SK-N-SH treated with all-trans-retinoic acid at 6 μM for 48 hours (cell line): ENCODE results near the gene ULBP1.
"Not testable (repeated sequence)": the region's sequence is repeated elsewhere in the genome, so short reads cannot be mapped to it uniquely, and the experiment has no call there.

Experiments
- ATAC-seq: fragments of 200-7000 bp; cut with Tn5 transposase; 3 replicates; pipeline ENCODE4 v1.9.1; 2020; ENCODE audit warnings: mild to moderate bottlenecking, moderate library complexity
- ARNTL ChIP-seq: fragments of 450-650 bp; formaldehyde crosslinking; IDR thresholded peaks from 2 replicates; pipeline ENCODE4 v1.5.0; 2020; ENCODE audit warnings: low read depth, mild to moderate bottlenecking, moderate library complexity, borderline replicate concordance
- BACH2 ChIP-seq: fragments of 250-450 bp; sonication (Bioruptor Pico); IDR thresholded peaks from 2 replicates; pipeline ENCODE4 v1.9.0; 2021; ENCODE audit warnings: mild to moderate bottlenecking, borderline replicate concordance
- CSDC2 ChIP-seq: fragments of 250-450 bp; sonication (Bioruptor Pico); IDR thresholded peaks from 2 replicates; pipeline ENCODE4 v1.5.0; 2020; ENCODE audit warnings: mild to moderate bottlenecking, moderate library complexity
- ESRRG ChIP-seq: fragments of 250-450 bp; sonication (Bioruptor Pico); IDR thresholded peaks from 2 replicates; pipeline ENCODE4 v1.6.1; 2021; ENCODE audit warnings: mild to moderate bottlenecking
- ISL1 ChIP-seq: fragments of 250-450 bp; sonication (Bioruptor Pico); IDR thresholded peaks from 2 replicates; pipeline ENCODE4 v2.1.2; 2022; ENCODE audit warnings: mild to moderate bottlenecking, moderate library complexity
- OSR1 ChIP-seq: fragments of 250-450 bp; sonication (Bioruptor Pico); IDR thresholded peaks from 2 replicates; pipeline ENCODE4 v1.8.0; 2022; ENCODE audit warnings: moderate library complexity, mild to moderate bottlenecking, inconsistent platforms
- PPARA ChIP-seq: fragments of 250-450 bp; sonication (Bioruptor Pico); IDR thresholded peaks from 2 replicates; pipeline ENCODE4 v1.5.0; 2020; ENCODE audit warnings: mild to moderate bottlenecking, borderline replicate concordance
- RARB ChIP-seq: fragments of 250-450 bp; sonication (Bioruptor Pico); IDR thresholded peaks from 2 replicates; pipeline ENCODE4 v1.8.0; 2021; ENCODE audit warnings: mild to moderate bottlenecking, moderate library complexity
- SNAI2 ChIP-seq: fragments of 250-450 bp; sonication (Bioruptor Pico); IDR thresholded peaks from 2 replicates; pipeline ENCODE4 v1.5.0; 2020; ENCODE audit warnings: mild to moderate bottlenecking, moderate library complexity
- TCF4 ChIP-seq: fragments of 250-450 bp; sonication (Bioruptor Pico); IDR thresholded peaks from 2 replicates; pipeline ENCODE4 v1.8.0; 2021; ENCODE audit warnings: mild to moderate bottlenecking, moderate library complexity, borderline replicate concordance
- TOX ChIP-seq: fragments of 250-450 bp; sonication (Bioruptor Pico); IDR thresholded peaks from 2 replicates; pipeline ENCODE4 v1.8.0; 2021; ENCODE audit warnings: mild to moderate bottlenecking, moderate library complexity, borderline replicate concordance
- ZC3H10 ChIP-seq: fragments of 250-450 bp; sonication (Bioruptor Pico); IDR thresholded peaks from 2 replicates; pipeline ENCODE4 v1.5.1; 2021; ENCODE audit warnings: mild to moderate bottlenecking, moderate library complexity
- ZFP3 ChIP-seq: fragments of 250-450 bp; sonication (Bioruptor Pico); IDR thresholded peaks from 2 replicates; pipeline ENCODE4 v1.5.0; 2020; ENCODE audit warnings: mild to moderate bottlenecking, moderate library complexity
- ZFP30 ChIP-seq: fragments of 450-650 bp; formaldehyde crosslinking; IDR thresholded peaks from 2 replicates; pipeline ENCODE4 v1.5.0; 2022; ENCODE audit warnings: mild to moderate bottlenecking, moderate library complexity
- ZNF565 ChIP-seq: fragments of 450-650 bp; formaldehyde crosslinking; conservative IDR thresholded peaks from 2 replicates; pipeline ENCODE4 v1.5.0; 2020; ENCODE audit warnings: low read depth, mild to moderate bottlenecking, moderate library complexity
- ZNF8 ChIP-seq: fragments of 450-650 bp; formaldehyde crosslinking; IDR thresholded peaks from 2 replicates; pipeline ENCODE4 v1.5.0; 2020; ENCODE audit warnings: mild to moderate bottlenecking, moderate library complexity
- TF ChIP-seq, protein P1 (sequence below): fragments of 250-450 bp; sonication (Bioruptor Pico); IDR thresholded peaks from 2 replicates; pipeline ENCODE4 v1.5.0; 2020; ENCODE audit warnings: mild to moderate bottlenecking, moderate library complexity
- TF ChIP-seq, protein P2 (sequence below): fragments of 250-450 bp; sonication (Bioruptor Pico); IDR thresholded peaks from 2 replicates; pipeline ENCODE4 v1.8.0; 2020; ENCODE audit warnings: mild to moderate bottlenecking, moderate library complexity, borderline replicate concordance
- TF ChIP-seq, protein P3 (sequence below): fragments of 250-450 bp; sonication (Bioruptor Pico); IDR thresholded peaks from 2 replicates; pipeline ENCODE4 v1.8.0; 2021; ENCODE audit warnings: low read depth, mild to moderate bottlenecking, moderate library complexity, borderline replicate concordance
- TF ChIP-seq, protein P4 (sequence below): fragments of 250-450 bp; sonication (Bioruptor Pico); IDR thresholded peaks from 2 replicates; pipeline ENCODE4 v1.5.1; 2021; ENCODE audit warnings: mild to moderate bottlenecking, moderate library complexity
- TF ChIP-seq, protein P5 (sequence below): fragments of 250-450 bp; sonication (Bioruptor Pico); IDR thresholded peaks from 2 replicates; pipeline ENCODE4 v1.5.1; 2020; ENCODE audit warnings: low read depth, mild to moderate bottlenecking, moderate library complexity

ULBP1 gene

DNA sequence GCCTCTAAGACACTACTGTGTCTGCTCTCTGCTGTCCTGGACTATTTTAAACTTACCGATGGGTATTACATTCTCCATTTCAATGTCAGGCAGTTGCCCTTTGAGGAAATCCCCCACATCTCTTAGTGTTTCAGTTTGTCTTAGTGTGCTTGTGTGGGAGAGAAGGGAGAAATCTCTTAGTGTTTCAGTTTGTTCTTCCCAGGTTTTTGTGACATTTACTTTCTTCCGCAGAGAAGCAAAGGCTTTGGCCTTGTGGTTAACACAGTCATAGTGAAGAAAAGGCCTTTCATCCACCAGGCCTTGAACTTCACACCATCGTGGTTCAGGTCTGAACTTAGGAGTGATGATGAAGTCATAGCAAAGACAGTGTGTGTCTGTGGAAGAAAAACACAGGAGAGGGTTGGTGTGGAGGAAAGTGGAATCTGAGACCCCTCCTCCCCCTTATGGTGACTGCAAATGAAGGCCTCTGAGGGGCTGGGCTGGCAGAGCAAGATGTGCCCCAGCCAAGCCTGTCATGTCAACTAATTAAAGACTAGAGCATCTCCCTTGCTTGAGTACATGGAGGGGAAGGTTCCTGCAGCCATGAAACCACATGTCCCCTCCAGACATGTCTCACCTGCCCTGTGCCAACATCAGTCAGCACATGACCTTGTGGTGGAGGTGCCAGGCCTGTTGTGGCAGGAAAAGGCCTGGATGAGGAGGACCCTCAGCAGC lies 37.7 kb downstream of the ULBP1 start:
- ATAC-seq: no peak
- TF ChIP-seq SNAI2 (CRISPR knock-in tag) (no peak), ISL1 (CRISPR knock-in tag) (no peak), ESRRG (CRISPR knock-in tag) (no peak), TCF4 (CRISPR knock-in tag) (no peak), ZFP30 (CRISPR knock-in tag) (no peak), ARNTL (CRISPR knock-in tag) (no peak), TOX (CRISPR knock-in tag) (no peak), ZC3H10 (CRISPR knock-in tag) (no peak), PPARA (CRISPR knock-in tag) (no peak), BACH2 (CRISPR knock-in tag) (no peak), ZNF8 (CRISPR knock-in tag) (no peak), OSR1 (CRISPR knock-in tag) (no peak), ZNF565 (no peak)
- TF ChIP-seq, protein P1, sequence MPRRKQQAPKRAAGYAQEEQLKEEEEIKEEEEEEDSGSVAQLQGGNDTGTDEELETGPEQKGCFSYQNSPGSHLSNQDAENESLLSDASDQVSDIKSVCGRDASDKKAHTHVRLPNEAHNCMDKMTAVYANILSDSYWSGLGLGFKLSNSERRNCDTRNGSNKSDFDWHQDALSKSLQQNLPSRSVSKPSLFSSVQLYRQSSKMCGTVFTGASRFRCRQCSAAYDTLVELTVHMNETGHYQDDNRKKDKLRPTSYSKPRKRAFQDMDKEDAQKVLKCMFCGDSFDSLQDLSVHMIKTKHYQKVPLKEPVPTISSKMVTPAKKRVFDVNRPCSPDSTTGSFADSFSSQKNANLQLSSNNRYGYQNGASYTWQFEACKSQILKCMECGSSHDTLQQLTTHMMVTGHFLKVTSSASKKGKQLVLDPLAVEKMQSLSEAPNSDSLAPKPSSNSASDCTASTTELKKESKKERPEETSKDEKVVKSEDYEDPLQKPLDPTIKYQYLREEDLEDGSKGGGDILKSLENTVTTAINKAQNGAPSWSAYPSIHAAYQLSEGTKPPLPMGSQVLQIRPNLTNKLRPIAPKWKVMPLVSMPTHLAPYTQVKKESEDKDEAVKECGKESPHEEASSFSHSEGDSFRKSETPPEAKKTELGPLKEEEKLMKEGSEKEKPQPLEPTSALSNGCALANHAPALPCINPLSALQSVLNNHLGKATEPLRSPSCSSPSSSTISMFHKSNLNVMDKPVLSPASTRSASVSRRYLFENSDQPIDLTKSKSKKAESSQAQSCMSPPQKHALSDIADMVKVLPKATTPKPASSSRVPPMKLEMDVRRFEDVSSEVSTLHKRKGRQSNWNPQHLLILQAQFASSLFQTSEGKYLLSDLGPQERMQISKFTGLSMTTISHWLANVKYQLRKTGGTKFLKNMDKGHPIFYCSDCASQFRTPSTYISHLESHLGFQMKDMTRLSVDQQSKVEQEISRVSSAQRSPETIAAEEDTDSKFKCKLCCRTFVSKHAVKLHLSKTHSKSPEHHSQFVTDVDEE (CRISPR knock-in tag): no peak
- TF ChIP-seq, protein P2, sequence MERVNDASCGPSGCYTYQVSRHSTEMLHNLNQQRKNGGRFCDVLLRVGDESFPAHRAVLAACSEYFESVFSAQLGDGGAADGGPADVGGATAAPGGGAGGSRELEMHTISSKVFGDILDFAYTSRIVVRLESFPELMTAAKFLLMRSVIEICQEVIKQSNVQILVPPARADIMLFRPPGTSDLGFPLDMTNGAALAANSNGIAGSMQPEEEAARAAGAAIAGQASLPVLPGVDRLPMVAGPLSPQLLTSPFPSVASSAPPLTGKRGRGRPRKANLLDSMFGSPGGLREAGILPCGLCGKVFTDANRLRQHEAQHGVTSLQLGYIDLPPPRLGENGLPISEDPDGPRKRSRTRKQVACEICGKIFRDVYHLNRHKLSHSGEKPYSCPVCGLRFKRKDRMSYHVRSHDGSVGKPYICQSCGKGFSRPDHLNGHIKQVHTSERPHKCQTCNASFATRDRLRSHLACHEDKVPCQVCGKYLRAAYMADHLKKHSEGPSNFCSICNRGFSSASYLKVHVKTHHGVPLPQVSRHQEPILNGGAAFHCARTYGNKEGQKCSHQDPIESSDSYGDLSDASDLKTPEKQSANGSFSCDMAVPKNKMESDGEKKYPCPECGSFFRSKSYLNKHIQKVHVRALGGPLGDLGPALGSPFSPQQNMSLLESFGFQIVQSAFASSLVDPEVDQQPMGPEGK (CRISPR knock-in tag): no peak
- TF ChIP-seq, protein P3, sequence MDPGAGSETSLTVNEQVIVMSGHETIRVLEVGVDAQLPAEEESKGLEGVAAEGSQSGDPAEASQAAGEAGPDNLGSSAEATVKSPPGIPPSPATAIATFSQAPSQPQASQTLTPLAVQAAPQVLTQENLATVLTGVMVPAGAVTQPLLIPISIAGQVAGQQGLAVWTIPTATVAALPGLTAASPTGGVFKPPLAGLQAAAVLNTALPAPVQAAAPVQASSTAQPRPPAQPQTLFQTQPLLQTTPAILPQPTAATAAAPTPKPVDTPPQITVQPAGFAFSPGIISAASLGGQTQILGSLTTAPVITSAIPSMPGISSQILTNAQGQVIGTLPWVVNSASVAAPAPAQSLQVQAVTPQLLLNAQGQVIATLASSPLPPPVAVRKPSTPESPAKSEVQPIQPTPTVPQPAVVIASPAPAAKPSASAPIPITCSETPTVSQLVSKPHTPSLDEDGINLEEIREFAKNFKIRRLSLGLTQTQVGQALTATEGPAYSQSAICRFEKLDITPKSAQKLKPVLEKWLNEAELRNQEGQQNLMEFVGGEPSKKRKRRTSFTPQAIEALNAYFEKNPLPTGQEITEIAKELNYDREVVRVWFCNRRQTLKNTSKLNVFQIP: no peak
- TF ChIP-seq, protein P4, sequence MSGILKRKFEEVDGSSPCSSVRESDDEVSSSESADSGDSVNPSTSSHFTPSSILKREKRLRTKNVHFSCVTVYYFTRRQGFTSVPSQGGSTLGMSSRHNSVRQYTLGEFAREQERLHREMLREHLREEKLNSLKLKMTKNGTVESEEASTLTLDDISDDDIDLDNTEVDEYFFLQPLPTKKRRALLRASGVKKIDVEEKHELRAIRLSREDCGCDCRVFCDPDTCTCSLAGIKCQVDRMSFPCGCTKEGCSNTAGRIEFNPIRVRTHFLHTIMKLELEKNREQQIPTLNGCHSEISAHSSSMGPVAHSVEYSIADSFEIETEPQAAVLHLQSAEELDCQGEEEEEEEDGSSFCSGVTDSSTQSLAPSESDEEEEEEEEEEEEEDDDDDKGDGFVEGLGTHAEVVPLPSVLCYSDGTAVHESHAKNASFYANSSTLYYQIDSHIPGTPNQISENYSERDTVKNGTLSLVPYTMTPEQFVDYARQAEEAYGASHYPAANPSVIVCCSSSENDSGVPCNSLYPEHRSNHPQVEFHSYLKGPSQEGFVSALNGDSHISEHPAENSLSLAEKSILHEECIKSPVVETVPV (CRISPR knock-in tag): no peak

DNA sequence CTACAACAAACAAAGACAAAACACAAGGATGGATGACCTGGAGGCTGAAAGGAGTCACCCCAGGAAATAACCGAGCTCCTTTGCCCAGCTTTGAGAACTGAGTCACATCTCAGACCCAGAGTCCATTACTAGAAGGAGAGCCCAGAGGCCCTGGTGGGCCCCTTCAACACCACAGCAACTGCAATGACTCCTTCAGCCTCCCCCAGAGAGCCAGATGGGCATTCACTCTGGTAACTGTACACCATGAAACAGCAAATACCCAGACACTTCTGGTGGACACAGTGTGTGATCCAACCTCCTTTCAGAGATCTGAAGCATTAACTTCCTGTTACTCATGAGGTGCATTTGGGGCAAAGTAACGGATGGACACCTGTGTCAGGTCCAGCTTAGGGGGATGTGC lies 39.0 kb downstream of the ULBP1 start:
- no peak for ATAC-seq

DNA sequence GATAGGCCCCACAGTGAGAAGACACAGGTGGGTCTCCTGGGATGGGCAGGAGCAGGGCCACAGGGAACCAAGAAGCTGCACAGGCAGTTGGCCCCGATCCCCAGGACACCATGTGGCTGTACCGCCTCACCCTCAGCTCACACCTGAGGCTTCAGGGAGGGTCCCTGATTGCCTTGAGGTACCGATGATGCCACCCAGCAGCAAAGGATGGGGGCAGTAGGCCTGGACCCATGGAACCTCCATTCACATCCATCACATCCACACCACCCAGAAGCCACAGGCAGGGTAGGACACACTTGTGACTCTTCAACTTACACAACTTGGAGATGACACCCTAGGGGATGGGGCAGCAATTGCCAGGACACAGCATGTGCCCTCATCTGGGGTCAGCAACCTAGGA lies 39.9 kb downstream of the ULBP1 start:
- not testable (repeated sequence) for ATAC-seq

More for the DNA sequence above, 39.0 kb downstream of the ULBP1 start:
- no peak for TF ChIP-seq CSDC2 (CRISPR knock-in tag)
- no peak for TF ChIP-seq ZFP3 (CRISPR knock-in tag)
- TF ChIP-seq ESRRG (CRISPR knock-in tag): no peak
- no peak for TF ChIP-seq OSR1 (CRISPR knock-in tag)
- no peak for TF ChIP-seq TCF4 (CRISPR knock-in tag)
- TF ChIP-seq ISL1 (CRISPR knock-in tag): no peak
- TF ChIP-seq RARB (CRISPR knock-in tag): no peak
- no peak for TF ChIP-seq SNAI2 (CRISPR knock-in tag)
- TF ChIP-seq, protein P4 (CRISPR knock-in tag): no peak
- TF ChIP-seq, protein P1 (CRISPR knock-in tag): no peak
- no peak for TF ChIP-seq ZNF8 (CRISPR knock-in tag)
- no peak for TF ChIP-seq ZFP30 (CRISPR knock-in tag)
- no peak for TF ChIP-seq ZC3H10 (CRISPR knock-in tag)
- TF ChIP-seq, protein P5, sequence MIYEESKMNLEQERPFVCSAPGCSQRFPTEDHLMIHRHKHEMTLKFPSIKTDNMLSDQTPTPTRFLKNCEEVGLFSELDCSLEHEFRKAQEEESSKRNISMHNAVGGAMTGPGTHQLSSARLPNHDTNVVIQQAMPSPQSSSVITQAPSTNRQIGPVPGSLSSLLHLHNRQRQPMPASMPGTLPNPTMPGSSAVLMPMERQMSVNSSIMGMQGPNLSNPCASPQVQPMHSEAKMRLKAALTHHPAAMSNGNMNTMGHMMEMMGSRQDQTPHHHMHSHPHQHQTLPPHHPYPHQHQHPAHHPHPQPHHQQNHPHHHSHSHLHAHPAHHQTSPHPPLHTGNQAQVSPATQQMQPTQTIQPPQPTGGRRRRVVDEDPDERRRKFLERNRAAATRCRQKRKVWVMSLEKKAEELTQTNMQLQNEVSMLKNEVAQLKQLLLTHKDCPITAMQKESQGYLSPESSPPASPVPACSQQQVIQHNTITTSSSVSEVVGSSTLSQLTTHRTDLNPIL (CRISPR knock-in tag): no peak
- TF ChIP-seq ARNTL (CRISPR knock-in tag): no peak
- TF ChIP-seq ZNF565: no peak
